IMR-90 (cell line): ENCODE measurements around the gene PRKD1. TPM values are rescaled to one million over a fixed set of nuclear protein-coding genes. Genes with fewer than 3 reads are reported as not detected.

Experiments used
- ATAC-seq: fragments of 200-7000 bp; cut with Tn5 transposase; 2 replicates; pipeline ENCODE4 v1.9.1; 2020; ENCODE audit warnings: low read depth, mild to moderate bottlenecking, moderate library complexity
- BruUV-seq: library from RNA; stranded (reverse); fragments of 400-500 nt; replicated peaks from 2 replicates; lab custom pipeline; 2021; lab: Mats Ljungman, UMichigan
- CTCF ChIA-PET: fragments of 300-600 bp; formaldehyde crosslinking; extraction: SDS; loops from one replicate; lab custom pipeline; 2021; ENCODE audit warnings: antibody characterized with exemption; lab: Yijun Ruan, JAX
- POLR2A ChIA-PET: fragments of 300-600 bp; sonication (Branson Sonifier 250); formaldehyde crosslinking; loops from one replicate; lab custom pipeline; 2022; ENCODE audit warnings: antibody characterized with exemption; ENCODE audit not compliant: unreplicated experiment; lab: Charles Lee
- DNase-seq: peaks from one replicate; pipeline ENCODE4 v3.0.0; 2013
- H2AFZ ChIP-seq: replicated peaks from 2 replicates; pipeline ENCODE3; 2013; ENCODE audit warnings: low read length, mild to moderate bottlenecking; ENCODE audit not compliant: poor library complexity
- H2AK5ac ChIP-seq: 2 replicates; pipeline ENCODE4 v1.6.1; 2013; ENCODE audit warnings: low read depth, low read length, inconsistent platforms
- H2AK9ac ChIP-seq: replicated peaks from 2 replicates; pipeline ENCODE3; 2013; ENCODE audit warnings: mild to moderate bottlenecking, low read depth, low read length, moderate library complexity; ENCODE audit not compliant: poor library complexity
- H2BK120ac ChIP-seq: 2 replicates; pipeline ENCODE4 v1.6.1; 2013; ENCODE audit warnings: low read depth, low read length, inconsistent platforms
- H2BK15ac ChIP-seq: 3 replicates; pipeline ENCODE4 v1.6.1; 2013; ENCODE audit warnings: low read depth, low read length, inconsistent platforms
- H2BK20ac ChIP-seq: 2 replicates; pipeline ENCODE4 v1.6.1; 2013; ENCODE audit warnings: low read depth, mild to moderate bottlenecking, inconsistent platforms, low read length, moderate library complexity
- H2BK5ac ChIP-seq: 2 replicates; pipeline ENCODE4 v1.6.1; 2013; ENCODE audit warnings: mild to moderate bottlenecking, low read depth, low read length, inconsistent platforms; ENCODE audit not compliant: poor library complexity, severe bottlenecking
- H3K14ac ChIP-seq: replicated peaks from 2 replicates; pipeline ENCODE4 v1.6.1; 2013; ENCODE audit warnings: low read depth, low read length, inconsistent platforms
- H3K18ac ChIP-seq: 2 replicates; pipeline ENCODE4 v1.6.1; 2013; ENCODE audit warnings: low read depth, low read length, control low read depth
- H3K23ac ChIP-seq: 2 replicates; pipeline ENCODE4 v1.6.1; 2013; ENCODE audit warnings: low read depth, low read length, inconsistent platforms
- H3K27ac ChIP-seq: 2 replicates; pipeline ENCODE4 v1.5.1; 2013; ENCODE audit warnings: mild to moderate bottlenecking, control low read depth, low read length; ENCODE audit not compliant: insufficient read depth
- H3K27me3 ChIP-seq: 2 replicates; pipeline ENCODE4 v1.6.1; 2013; ENCODE audit warnings: low read length; ENCODE audit not compliant: control insufficient read depth, insufficient read depth
- H3K36me3 ChIP-seq: 2 replicates; pipeline ENCODE4 v1.6.1; 2013; ENCODE audit warnings: low read length, mixed read lengths; ENCODE audit not compliant: control insufficient read depth, insufficient read depth
- H3K4ac ChIP-seq: 2 replicates; pipeline ENCODE4 v1.6.1; 2013; ENCODE audit warnings: low read depth, low read length, inconsistent platforms
- H3K4me1 ChIP-seq: 2 replicates; pipeline ENCODE4 v1.6.1; 2013; ENCODE audit warnings: low read length, mixed read lengths; ENCODE audit not compliant: control insufficient read depth, insufficient read depth
- H3K4me2 ChIP-seq: 2 replicates; pipeline ENCODE4 v1.6.1; 2013; ENCODE audit warnings: low read depth, mild to moderate bottlenecking, control low read depth, low read length, moderate library complexity
- H3K4me3 ChIP-seq: 2 replicates; pipeline ENCODE4 v1.5.1; 2013; ENCODE audit warnings: low read depth, mild to moderate bottlenecking, control low read depth, low read length, moderate library complexity; ENCODE audit not compliant: insufficient read depth
- H3K56ac ChIP-seq: 2 replicates; pipeline ENCODE4 v1.6.1; 2013; ENCODE audit warnings: low read length, inconsistent platforms; ENCODE audit not compliant: insufficient read depth; ENCODE audit errors: extremely low read depth
- H3K79me1 ChIP-seq, 2 experiments: 2 replicates each; pipeline ENCODE4 v1.6.1; 2013; ENCODE audit warnings: low read length in 2 of 2, inconsistent platforms in 1 of 2, low read depth in 1 of 2
- H3K9ac ChIP-seq: 2 replicates; pipeline ENCODE4 v1.6.1; 2013; ENCODE audit warnings: low read depth, low read length, control low read depth
- H3K9me1 ChIP-seq: 2 replicates; pipeline ENCODE4 v1.6.1; 2013; ENCODE audit warnings: low read length, inconsistent platforms; ENCODE audit not compliant: insufficient read depth
- H3K9me3 ChIP-seq: 2 replicates; pipeline ENCODE4 v1.6.1; 2013; ENCODE audit warnings: low read length; ENCODE audit not compliant: control insufficient read depth, insufficient read depth
- H4K20me1 ChIP-seq: 2 replicates; pipeline ENCODE4 v1.6.1; 2013; ENCODE audit warnings: low read length, inconsistent platforms; ENCODE audit not compliant: insufficient read depth
- H4K5ac ChIP-seq: 2 replicates; pipeline ENCODE4 v1.6.1; 2013; ENCODE audit warnings: mild to moderate bottlenecking, low read depth, low read length, control low read depth
- H4K8ac ChIP-seq, 2 experiments: 2 replicates each; pipeline ENCODE4 v1.6.1; 2013; ENCODE audit warnings: low read depth in 2 of 2, low read length in 2 of 2, control low read depth in 1 of 2, inconsistent platforms in 1 of 2
- H4K91ac ChIP-seq: 2 replicates; pipeline ENCODE4 v1.6.1; 2013; ENCODE audit warnings: low read depth, low read length, inconsistent platforms; ENCODE audit not compliant: insufficient read depth
- BHLHE40 ChIP-seq: fragments of 150-350 bp; IDR thresholded peaks from 2 replicates; pipeline ENCODE4 v1.6.1; 2016; ENCODE audit warnings: mild to moderate bottlenecking, low read depth, low read length
- CEBPB ChIP-seq: IDR thresholded peaks from 2 replicates; pipeline ENCODE4 v1.6.1; 2012; ENCODE audit warnings: low read depth, low read length, improper control_type of control experiment
- CHD1 ChIP-seq: IDR thresholded peaks from 2 replicates; pipeline ENCODE4 v1.6.1; 2012; ENCODE audit warnings: low read depth, low read length, improper control_type of control experiment
- FOS ChIP-seq: fragments of 150-350 bp; IDR thresholded peaks from 2 replicates; pipeline ENCODE4 v1.6.1; 2016; ENCODE audit warnings: low read depth, low read length
- MAFK ChIP-seq: IDR thresholded peaks from 2 replicates; pipeline ENCODE4 v1.6.1; 2012; ENCODE audit warnings: low read depth, low read length, improper control_type of control experiment
- MAZ ChIP-seq: IDR thresholded peaks from 2 replicates; pipeline ENCODE4 v1.6.1; 2012; ENCODE audit warnings: low read depth, mild to moderate bottlenecking, low read length, improper control_type of control experiment, moderate library complexity, borderline replicate concordance
- MXI1 ChIP-seq: IDR thresholded peaks from 2 replicates; pipeline ENCODE4 v1.6.1; 2012; ENCODE audit warnings: low read depth, mild to moderate bottlenecking, low read length, moderate library complexity, borderline replicate concordance
- NFE2L2 ChIP-seq: fragments of 150-350 bp; IDR thresholded peaks from 2 replicates; pipeline ENCODE4 v1.6.1; 2016; ENCODE audit warnings: low read depth, mild to moderate bottlenecking, low read length
- POLR2A ChIP-seq: IDR thresholded peaks from 2 replicates; pipeline ENCODE4 v1.6.1; 2012; ENCODE audit warnings: mild to moderate bottlenecking, low read depth, low read length
- RAD21 ChIP-seq: IDR thresholded peaks from 2 replicates; pipeline ENCODE4 v1.6.1; 2012; ENCODE audit warnings: low read length, improper control_type of control experiment
- RCOR1 ChIP-seq: IDR thresholded peaks from 2 replicates; pipeline ENCODE4 v1.6.1; 2012; ENCODE audit warnings: mild to moderate bottlenecking, low read length, improper control_type of control experiment; ENCODE audit not compliant: insufficient replicate concordance
- RFX5 ChIP-seq: IDR thresholded peaks from 2 replicates; pipeline ENCODE4 v1.8.0; 2012; ENCODE audit warnings: low read depth, mild to moderate bottlenecking, low read length, moderate library complexity
- SMC3 ChIP-seq: fragments of 150-350 bp; IDR thresholded peaks from 2 replicates; pipeline ENCODE4 v1.6.1; 2016; ENCODE audit warnings: low read depth, mild to moderate bottlenecking, antibody characterized with exemption, low read length, moderate library complexity
- WGBS, 2 experiments: methylation state at CpG; one replicate each; pipeline versions ENCODE4 v1.1.5 to v1.1.7; 2013; ENCODE audit warnings: missing lambda C conversion rate in 2 of 2; ENCODE audit not compliant: insufficient read length in 1 of 2; ENCODE audit errors: extremely low coverage in 2 of 2; 5-methylcytosine and 5-hydroxymethylcytosine counted together
- dilution Hi-C: fragments of 300-500 bp; cut with HindIII; formaldehyde crosslinking; loops from one replicate; pipeline ENCODE4 v1.14.3; 2018; ENCODE audit warnings: low sequenced_read_pairs; ENCODE audit not compliant: unreplicated experiment
- in situ Hi-C: fragments of 300-500 bp; cut with MboI; formaldehyde crosslinking; loops from 3 replicates; pipeline ENCODE4 v1.14.3; 2019; ENCODE audit warnings: low sequenced_read_pairs, inconsistent platforms, mixed read lengths
- intact Hi-C: fragments of 100-400 bp; cut with micrococcal nuclease; formaldehyde crosslinking; loops from 2 replicates; pipeline ENCODE4 v1.10.0; 2022
- polyA plus RNA-seq, 3 experiments: library from polyadenylated mRNA; depleted of rRNA; stranded (reverse); fragments of >200 nt; gene quantifications; 2 replicates each; pipeline ENCODE4 v1.2.3, GENCODE V29; 2012; ENCODE audit warnings: low replicate concordance in 1 of 3
- total RNA-seq: library from RNA; depleted of rRNA; stranded (reverse); fragments of >200 nt; gene quantifications from 2 replicates; pipeline ENCODE4 v1.2.3, GENCODE V29; 2012
- TF ChIP-seq, protein P1 (sequence below): fragments of 150-350 bp; IDR thresholded peaks from 2 replicates; pipeline ENCODE4 v1.6.1; 2017; ENCODE audit warnings: mild to moderate bottlenecking, antibody characterized with exemption, low read length, low read depth
- TF ChIP-seq, protein P2 (sequence below): fragments of 150-350 bp; IDR thresholded peaks from 2 replicates; pipeline ENCODE4 v1.6.1; 2016; ENCODE audit warnings: low read depth, mild to moderate bottlenecking, low read length, moderate library complexity, borderline replicate concordance

Gene PRKD1
- total and polyA plus RNA-seq, 2 of the 4 experiments (the other 2 are of a cell fraction): 12.9 to 14.2 TPM

DNA sequence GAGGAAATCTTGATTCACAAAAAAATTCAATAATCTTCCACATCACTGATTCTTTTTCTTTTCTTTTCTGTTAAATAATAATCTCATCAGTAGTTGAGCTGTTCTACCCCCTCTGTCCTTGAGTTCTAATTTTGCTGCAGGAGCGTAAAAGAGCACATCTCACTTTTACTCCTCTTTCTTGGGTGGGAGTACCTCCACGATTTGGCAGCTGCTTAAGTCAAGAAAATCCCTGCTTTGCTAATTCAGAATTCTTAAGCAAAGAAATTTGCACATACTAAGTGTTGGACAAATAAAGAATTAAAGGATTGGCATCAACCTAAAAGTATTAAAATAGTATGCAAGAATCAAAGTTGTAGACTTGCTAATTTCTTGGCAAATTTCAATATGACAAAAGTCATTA lies 128.8 kb downstream of the PRKD1 start:
- in situ Hi-C loops (no loop called here), dilution Hi-C loops (no loop called here), intact Hi-C loops (no loop called here)
- CTCF ChIA-PET: no interaction called here
- Histone ChIP-seq H3K4me3 (no peak overlapping the region), H3K9ac (no peak overlapping the region), H4K20me1 (no peaks in the 10 kb centered on the region; the same call in 1 of the 2 replicates), H3K4me2 (no peak overlapping the region), H3K4ac (no peak overlapping the region), H4K8ac (no peak overlapping the region), H3K36me3 (no peaks in the 10 kb centered on the region), H3K56ac (no peak overlapping the region), H3K23ac (no peak overlapping the region), H3K79me1 (peaks cover 25 to 32% of the 10 kb centered on the region in 2 experiments), H2BK5ac (no peak overlapping the region), H3K27me3 (no peaks in the 10 kb centered on the region), H3K27ac (no peak overlapping the region), H2AK5ac (no peak overlapping the region), H3K9me3 (no peaks in the 10 kb centered on the region), H4K91ac (no peak overlapping the region), H4K5ac (no peak overlapping the region), H3K4me1 (peaks cover 2% of the 10 kb centered on the region; the same call in 1 of the 2 replicates), H2AFZ (no peak overlapping the region), H2BK120ac (no peak overlapping the region), H2BK15ac (no peak overlapping the region), H3K14ac (no peak overlapping the region), H3K18ac (no peak overlapping the region), H2BK20ac (no peak overlapping the region), H3K9me1 (no peaks in the 10 kb centered on the region), H2AK9ac (no peak overlapping the region)
- no TSS peak for BruUV-seq
- DNase-seq (no peak), ATAC-seq (no peak)
- TF ChIP-seq RAD21 (no peak), MXI1 (no peak), MAZ (no peak), FOS (no peak), BHLHE40 (no peak), CEBPB (no peak), SMC3 (no peak), CHD1 (no peak), RCOR1 (no peak), RFX5 (no peak), POLR2A (no peak), NFE2L2 (no peak), MAFK (no peak)
- TF ChIP-seq, protein P1, sequence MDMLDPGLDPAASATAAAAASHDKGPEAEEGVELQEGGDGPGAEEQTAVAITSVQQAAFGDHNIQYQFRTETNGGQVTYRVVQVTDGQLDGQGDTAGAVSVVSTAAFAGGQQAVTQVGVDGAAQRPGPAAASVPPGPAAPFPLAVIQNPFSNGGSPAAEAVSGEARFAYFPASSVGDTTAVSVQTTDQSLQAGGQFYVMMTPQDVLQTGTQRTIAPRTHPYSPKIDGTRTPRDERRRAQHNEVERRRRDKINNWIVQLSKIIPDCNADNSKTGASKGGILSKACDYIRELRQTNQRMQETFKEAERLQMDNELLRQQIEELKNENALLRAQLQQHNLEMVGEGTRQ: no peak
- TF ChIP-seq, protein P2, sequence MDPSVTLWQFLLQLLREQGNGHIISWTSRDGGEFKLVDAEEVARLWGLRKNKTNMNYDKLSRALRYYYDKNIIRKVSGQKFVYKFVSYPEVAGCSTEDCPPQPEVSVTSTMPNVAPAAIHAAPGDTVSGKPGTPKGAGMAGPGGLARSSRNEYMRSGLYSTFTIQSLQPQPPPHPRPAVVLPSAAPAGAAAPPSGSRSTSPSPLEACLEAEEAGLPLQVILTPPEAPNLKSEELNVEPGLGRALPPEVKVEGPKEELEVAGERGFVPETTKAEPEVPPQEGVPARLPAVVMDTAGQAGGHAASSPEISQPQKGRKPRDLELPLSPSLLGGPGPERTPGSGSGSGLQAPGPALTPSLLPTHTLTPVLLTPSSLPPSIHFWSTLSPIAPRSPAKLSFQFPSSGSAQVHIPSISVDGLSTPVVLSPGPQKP: no peak
- no CpG with 5 or more reads among the region's 2 CpGs for WGBS, 2 experiments
- POLR2A ChIA-PET: no interaction called here
